VCaP (cell line): Measurements from ENCODE around the gene ENO1.

Experiments
- H3K27ac ChIP-seq: fragments of 450-650 bp; 2 replicates; pipeline ENCODE4 v1.5.1; 2017
- TF ChIP-seq, protein P1 (sequence below): fragments of 450-650 bp; conservative IDR thresholded peaks from 2 replicates; pipeline ENCODE4 v1.5.1; 2017; ENCODE audit warnings: mild to moderate bottlenecking, moderate library complexity

ENO1 gene

DNA sequence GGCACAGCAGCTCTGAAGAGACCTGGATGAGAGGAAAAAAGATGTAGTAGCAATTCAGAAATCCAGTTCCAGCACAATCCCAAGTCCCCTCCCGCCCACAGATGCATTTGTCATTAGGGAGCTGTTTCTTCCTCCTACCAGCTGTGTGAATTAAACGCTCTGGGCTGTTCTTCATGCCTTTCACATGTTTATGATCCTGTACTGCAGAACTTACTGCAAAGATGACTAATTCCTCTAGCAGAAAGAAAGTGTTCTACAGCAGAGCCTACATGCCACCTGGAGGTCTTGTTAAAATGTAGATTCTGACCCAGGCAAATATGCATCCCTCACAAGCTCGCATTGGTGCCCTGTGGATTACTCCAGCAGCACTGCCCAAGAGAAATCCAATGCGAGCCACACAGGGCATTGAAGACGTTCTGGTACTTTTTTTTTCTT lies 6.5 kb downstream of the ENO1 start:
- TF ChIP-seq, protein P1, sequence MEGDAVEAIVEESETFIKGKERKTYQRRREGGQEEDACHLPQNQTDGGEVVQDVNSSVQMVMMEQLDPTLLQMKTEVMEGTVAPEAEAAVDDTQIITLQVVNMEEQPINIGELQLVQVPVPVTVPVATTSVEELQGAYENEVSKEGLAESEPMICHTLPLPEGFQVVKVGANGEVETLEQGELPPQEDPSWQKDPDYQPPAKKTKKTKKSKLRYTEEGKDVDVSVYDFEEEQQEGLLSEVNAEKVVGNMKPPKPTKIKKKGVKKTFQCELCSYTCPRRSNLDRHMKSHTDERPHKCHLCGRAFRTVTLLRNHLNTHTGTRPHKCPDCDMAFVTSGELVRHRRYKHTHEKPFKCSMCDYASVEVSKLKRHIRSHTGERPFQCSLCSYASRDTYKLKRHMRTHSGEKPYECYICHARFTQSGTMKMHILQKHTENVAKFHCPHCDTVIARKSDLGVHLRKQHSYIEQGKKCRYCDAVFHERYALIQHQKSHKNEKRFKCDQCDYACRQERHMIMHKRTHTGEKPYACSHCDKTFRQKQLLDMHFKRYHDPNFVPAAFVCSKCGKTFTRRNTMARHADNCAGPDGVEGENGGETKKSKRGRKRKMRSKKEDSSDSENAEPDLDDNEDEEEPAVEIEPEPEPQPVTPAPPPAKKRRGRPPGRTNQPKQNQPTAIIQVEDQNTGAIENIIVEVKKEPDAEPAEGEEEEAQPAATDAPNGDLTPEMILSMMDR = no peak
- H3K27ac ChIP-seq = peak overlapping the region; percentile 99; the same call in 1 of the 2 replicates

DNA sequence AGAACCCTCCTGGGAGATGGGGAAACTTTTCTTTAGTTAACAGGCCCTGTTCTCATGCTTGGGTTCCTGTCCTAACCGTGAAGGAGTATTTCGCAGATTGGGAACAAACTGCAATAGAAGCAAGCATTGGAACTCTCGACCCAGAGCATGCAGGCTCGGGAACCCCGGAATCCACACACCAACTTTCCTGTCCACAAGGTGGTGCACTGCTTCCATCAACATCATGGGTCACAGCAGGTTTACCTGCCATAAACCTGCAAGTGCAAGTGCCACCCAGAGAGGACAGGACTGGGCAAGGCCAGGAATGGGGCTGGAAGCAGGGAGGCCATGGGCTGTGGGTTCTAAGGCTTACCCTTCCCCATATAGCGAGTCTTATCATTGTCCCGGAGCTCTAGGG lies 6.9 kb downstream of the ENO1 start:
- TF ChIP-seq, protein P1 = peak; percentile 41; the same call in 1 of the 2 replicates
- peak overlapping the region; percentile 99; the same call in 1 of the 2 replicates for H3K27ac ChIP-seq

DNA sequence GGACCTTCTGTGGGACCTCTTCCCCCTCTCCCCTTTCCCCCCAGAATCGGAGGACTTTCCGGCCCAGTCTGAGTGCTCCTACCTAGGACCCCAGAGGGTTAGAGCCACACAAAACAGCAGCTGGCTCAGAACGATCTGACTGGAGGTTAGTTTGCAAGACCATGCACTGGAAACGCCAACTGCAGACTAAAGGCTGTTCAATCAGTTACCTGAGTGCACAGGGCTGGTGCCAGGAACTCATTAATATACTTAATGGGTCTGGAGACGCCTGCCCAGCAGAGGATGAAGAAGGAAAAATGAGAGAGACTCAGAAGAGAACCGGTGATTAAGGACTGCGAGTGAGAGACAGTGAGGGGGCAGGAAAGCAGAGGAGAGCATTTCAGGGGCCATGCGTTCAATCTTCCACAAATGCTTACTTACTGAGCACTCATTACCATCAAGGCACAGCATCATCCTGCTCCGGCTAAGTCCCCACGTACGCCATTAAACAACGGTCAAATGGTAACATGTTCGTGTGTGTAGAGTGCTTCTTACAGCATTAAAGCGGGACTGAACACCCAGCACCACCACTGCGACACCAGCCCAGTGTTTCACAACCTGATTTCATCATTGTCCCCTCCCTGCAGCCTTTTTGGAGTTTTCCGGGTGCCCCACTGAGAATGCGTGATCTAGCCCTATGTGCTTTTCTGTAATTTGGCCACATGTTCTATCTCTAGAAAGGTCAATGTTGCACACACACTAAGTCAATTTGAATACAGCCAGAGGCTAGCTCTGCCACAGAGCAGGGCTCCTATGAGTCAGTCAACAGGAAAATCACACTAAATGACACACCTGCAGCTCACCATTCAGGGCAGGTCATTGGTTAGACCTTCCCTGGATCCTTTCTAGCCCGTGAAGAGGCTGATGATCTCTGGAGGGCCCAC lies 7.6 kb downstream of the ENO1 start:
- TF ChIP-seq, protein P1 = no peak
- H3K27ac ChIP-seq = peak overlapping the region; percentile 99; the same call in 1 of the 2 replicates

DNA sequence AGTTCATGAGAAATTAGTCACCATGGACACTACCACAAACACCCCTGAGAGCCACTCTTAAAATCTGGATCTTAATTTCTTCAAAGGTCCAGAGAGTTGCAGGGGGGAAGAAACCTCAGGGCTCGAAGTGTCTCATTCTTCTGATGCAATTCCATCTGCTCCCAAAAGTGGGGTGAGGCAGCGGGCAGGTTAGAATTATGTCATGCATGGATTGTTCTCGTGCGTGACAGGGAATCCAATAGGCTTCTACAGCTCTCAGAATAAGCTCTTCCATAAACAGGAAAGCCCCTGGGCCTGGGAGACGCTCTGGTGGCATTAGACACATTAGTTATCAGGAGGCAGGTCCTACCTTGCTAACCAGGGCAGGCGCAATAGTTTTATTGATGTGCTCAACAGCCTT lies 8.4 kb downstream of the ENO1 start:
- peak overlapping the region; percentile 2; the same call in 1 of the 2 replicates for H3K27ac ChIP-seq
- TF ChIP-seq, protein P1 = no peak

DNA sequence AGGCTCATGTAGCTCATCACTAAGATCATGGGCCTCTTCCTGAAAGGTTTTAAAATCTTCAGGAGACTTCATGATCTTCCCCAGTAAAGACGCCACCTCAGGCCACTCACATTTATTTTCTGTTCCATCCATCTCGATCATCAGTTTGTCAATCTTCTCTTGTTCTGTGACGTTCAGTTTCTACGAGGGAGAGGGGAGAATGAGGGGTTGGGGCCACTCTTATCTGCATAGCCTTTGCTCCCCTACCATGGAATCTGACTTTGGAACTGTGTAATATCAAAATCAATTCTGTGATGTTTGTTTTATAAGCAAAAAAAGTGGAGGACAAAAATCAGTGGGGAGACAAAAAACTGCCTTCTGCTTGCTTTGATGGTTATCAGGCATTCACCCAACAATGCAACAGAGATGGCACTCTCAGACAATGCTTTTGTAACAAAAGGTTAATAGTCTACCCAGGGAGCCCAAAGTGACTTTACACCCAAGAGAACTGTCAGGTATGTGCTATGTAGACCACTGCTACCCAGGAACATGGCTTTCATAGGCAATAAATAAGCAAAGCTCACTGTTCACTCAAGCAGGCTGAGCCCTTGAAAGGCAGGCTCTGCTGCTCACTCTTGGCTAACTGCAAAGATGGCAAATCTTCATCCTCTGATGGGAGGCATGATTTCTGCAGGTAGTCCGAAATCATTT lies 10.5 kb downstream of the ENO1 start:
- TF ChIP-seq, protein P1 = no peak
- peak overlapping the region; percentile 3; the same call in 1 of the 2 replicates for H3K27ac ChIP-seq

DNA sequence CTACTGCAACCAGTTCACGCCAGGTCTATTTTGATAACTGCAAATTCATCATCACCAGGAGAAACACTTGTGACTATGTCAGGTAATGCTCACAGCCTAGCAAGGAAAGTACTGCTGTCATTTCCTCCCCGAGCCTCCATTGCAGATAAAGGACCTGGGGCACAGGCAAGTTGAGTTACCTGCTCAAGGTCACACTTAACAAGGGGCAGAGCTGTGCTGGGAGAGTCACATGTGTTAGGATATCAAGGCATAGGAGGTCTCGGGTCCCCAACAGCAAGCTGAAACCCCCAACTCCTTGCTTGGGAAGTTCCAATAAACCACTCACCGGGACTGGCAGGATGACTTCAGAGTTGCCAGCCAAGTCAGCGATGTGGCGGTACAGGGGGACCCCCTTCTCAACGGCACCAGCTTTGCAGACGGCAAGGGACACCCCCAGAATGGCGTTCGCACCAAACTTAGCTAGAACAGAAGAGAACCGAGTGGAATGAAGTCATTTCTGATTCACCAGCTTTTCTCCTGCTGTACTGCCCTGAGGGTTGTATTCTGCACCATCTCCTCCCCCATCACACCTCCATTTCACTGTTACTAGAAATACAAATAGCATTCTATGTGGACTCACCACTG lies 11.6 kb downstream of the ENO1 start:
- no peak overlapping the region for H3K27ac ChIP-seq
- TF ChIP-seq, protein P1 = no peak

DNA sequence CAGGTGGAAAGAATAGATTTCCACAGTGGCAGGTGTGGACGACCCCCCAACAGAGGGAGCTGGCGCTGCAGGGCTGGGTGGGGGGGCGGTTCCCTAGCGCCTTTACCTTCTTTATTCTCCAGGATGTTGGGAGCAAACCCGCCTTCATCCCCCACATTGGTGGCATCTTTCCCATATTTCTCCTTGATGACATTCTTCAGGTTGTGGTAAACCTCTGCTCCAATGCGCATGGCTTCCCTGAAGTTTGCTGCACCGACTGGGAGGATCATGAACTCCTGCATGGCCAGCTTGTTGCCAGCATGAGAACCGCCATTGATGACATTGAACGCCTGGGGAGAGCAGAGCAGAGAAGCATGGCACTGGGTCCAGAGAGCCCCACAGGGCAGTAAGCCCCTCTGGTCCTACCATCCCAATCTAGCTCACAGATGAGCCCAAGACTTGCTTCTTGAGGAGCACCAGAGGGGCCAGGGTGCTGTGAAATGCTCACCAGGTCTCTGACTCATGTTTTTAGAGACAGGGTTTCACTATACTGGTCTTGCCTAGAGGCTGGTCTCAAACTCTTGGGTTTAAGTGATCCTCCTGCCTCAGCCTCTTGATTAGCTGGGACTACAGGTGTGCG lies 12.2 kb downstream of the ENO1 start:
- TF ChIP-seq, protein P1 = no peak
- H3K27ac ChIP-seq = no peak overlapping the region
